Stimulated activated CD8-positive, alpha-beta memory T cell treated with anti-CD3 and anti-CD28 coated beads, Interleukin-12 subunit alpha, Interleukin-12 subunit beta, amount 100 ng/mL, for 1 hour (primary cell): ENCODE measurements around the gene WDHD1.
"Not testable (repeated sequence)": the region's sequence is repeated elsewhere in the genome, so short reads cannot be mapped to it uniquely, and the experiment has no call there.

Experiments used
- DNase-seq: peaks from one replicate; pipeline ENCODE4 v3.0.0-alpha.2; 2020; ENCODE audit warnings: low read depth

Gene WDHD1, protein sequence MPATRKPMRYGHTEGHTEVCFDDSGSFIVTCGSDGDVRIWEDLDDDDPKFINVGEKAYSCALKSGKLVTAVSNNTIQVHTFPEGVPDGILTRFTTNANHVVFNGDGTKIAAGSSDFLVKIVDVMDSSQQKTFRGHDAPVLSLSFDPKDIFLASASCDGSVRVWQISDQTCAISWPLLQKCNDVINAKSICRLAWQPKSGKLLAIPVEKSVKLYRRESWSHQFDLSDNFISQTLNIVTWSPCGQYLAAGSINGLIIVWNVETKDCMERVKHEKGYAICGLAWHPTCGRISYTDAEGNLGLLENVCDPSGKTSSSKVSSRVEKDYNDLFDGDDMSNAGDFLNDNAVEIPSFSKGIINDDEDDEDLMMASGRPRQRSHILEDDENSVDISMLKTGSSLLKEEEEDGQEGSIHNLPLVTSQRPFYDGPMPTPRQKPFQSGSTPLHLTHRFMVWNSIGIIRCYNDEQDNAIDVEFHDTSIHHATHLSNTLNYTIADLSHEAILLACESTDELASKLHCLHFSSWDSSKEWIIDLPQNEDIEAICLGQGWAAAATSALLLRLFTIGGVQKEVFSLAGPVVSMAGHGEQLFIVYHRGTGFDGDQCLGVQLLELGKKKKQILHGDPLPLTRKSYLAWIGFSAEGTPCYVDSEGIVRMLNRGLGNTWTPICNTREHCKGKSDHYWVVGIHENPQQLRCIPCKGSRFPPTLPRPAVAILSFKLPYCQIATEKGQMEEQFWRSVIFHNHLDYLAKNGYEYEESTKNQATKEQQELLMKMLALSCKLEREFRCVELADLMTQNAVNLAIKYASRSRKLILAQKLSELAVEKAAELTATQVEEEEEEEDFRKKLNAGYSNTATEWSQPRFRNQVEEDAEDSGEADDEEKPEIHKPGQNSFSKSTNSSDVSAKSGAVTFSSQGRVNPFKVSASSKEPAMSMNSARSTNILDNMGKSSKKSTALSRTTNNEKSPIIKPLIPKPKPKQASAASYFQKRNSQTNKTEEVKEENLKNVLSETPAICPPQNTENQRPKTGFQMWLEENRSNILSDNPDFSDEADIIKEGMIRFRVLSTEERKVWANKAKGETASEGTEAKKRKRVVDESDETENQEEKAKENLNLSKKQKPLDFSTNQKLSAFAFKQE

DNA sequence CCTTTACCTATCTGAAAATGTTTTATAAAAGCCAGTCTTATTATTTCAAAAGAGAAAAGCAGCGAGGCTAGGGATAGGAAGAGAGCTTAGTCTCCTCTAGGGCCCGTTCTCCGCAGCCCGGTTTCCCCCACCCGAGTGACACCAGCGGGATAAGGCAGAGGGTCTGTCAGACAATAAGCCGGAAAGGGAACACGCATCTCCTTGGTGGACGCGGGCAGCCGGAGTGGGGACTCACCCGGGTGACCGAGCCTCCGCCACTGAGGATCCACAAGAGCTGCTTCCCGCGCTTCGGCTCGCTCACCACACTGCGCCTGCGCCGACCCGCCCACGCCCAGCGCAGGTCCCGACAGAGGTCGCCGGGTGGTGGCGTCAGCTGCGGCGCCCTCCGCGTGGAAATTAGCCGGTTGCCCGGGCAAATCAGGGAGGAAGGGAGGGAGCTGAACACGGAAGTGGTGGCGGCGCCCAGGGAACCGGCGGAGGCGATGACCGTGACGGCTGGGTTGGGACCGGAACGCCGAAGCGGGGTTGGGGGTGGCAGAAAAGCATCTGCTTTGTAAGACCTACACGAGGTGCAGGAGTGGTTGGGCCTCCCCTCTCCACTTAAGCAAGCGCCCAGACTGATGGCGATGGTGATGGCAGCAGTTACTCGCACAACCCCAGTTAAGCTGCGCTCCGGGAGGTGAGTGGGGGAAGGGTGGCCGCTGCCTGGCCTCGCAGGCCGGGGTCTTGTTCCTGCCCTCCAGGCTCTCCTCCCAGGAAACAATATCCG lies at the start of gene WDHD1, which contains the start of gene SOCS4:
Gene WDHD1, minus strand, starts transcription at position 307 of the 769 bp plus-strand sequence. CDS start 312 bp downstream, outside the sequence.
Gene SOCS4, plus strand, starts transcription at position 444 of the 769 bp plus-strand sequence. CDS start 15,806 bp downstream, outside the sequence.
- peak; percentile 93 for DNase-seq

DNA sequence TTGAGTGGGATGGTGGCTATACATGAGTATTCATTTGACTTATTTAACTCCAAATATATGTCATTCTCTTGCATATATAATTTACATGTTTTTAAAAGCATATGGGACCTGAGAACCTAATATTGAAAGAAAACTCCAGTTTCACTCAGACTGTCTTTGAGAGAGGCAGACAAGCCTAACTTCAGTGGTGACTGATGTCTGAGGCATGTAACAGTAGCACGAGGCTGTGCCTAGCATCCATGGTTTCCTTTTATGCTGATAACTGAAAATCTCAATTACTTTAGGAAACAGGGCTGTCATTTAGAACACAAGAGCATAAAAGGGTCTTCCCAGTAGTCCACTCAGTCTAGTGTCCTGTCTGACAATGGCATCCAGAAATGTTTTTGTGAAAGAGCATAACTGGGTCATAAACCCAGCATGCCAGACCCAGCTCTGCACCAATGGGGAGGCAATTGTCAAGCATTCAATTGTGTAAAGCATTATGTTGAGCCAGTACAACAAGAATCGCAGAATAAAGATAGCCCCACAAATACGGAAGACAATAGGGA lies 48.8 kb upstream of the WDHD1 start:
- no peak for DNase-seq

DNA sequence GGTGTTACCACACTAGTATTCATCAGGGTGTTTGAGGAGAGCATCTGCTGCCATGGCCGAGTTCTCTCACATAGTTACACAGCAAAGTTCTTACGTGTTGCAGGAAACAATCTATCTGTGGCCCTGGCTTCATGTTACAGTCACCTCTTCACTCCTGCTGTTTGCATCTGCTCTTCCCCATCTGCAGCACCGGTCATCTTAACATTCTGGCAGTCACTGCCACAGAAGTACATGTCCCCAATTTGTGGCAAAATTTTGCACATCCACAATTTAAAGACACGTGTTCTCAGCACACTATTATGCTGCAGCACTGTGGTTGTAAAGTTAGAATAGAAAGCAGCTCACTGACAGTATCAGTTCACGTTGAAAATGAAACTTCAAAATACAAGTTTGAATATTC lies 47.8 kb upstream of the WDHD1 start:
- DNase-seq: no peak

DNA sequence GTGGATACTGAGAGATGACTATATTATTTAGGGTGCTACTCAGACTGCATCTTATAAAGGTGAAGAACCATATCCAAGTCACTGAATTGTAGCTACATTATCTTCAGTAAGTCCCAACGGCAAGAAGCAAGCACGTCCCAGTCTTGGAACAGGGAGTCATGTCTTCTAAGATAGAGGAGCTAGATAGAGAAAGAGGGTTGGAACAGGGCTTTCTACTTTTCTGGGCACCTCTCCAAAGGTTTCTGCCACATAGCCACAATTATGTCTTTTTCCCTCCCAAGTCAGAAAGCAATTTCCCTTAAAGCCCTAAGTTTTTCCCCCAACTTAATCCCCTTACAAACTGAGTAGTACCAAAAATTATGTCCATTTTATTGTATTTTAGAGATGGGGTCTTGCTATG lies 47.0 kb upstream of the WDHD1 start:
- no peak for DNase-seq

DNA sequence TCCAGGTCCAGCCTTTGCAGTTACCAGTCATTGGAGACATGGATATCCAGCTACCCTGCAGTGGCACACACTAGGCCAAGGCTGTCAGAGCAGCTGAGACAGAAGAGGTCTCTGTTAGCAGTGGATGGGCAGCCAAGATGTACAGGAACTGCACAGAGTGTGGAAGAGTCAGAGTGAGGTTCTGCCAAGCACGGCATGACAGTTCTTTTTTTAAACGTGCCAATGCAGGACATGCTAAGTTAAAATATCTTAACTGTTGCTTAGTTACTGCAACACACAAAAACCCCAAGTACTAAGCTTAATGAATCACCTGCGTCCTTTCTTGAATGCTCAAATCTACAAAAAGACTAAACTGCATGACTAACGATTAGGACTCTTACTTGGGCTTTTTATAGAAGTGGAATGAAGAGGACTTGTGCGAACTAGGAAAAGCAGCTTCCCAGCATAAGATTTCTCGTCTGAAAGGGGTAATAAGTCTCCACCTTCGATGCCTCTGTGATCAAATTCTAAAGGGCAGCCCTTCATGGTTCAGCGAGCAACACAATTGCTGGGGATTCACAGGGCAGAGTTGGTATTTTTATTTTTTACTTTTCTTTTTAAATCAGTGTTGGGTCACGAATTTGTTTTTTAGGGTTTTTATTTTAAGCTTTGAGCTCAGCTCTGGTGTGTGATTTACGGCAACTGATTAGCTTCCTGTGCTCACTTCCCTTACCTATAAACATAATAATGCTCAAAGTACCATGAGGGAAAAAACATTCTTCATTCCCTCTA lies 45.2 kb upstream of the WDHD1 start:
- no peak for DNase-seq

DNA sequence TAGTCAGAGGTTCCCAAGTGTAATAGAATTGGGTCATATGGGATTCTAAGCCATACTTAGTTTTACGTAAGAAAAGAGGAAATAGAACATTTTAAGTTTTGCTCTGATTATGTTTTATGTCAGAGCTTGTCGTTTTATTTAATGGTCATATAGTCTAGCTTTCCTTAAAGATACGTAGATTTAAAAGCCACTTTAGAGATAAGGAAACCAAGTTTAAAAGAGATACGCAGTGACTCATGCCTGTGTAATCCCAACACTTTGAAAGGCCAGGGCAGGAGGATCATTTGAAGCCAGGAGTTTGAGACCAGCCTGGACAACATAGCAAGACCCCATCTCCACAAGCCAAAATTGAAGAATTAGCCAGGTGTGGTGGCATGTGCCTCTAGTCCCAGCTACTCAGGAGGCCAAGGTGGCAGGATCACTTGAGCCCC lies 44.1 kb upstream of the WDHD1 start:
- DNase-seq: no peak

DNA sequence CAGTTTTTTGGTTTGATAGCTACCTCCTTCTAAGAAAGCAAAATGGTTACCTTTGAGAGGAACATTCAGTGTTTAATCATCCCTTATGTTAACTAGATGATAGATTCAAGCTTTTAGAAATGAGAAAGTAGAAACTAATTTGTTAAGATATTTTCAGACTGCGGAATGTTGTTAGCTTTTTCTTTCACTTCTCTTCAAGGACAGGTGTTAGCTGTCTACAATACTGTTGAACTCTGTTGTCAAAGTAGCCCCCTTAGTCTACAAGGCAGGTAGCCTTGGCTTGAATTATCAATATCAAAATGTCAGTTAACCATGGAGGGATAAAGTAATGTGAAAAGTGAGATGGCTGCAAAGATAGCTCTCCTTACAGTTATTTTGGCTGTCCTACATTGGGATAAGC lies 39.3 kb upstream of the WDHD1 start:
- DNase-seq: no peak

DNA sequence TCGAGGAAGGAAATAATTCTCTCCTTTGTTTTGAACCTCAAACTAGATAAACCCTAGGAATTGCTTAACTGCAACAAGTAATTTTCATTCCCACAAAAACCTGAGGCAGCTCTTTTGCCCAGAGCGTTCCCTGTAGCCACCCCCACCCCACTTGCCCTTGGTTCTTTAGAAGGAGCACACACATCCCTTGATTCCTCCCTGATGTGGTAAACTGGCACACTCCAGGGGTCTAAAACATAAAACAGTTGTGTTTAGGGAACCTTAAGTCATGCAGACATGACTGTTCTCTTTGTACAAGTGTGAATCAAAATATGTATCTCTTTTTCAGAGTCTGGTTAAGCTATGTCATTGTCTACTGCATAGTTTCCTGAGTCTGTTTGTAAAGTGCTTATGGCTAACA lies 38.5 kb upstream of the WDHD1 start:
- no peak for DNase-seq

DNA sequence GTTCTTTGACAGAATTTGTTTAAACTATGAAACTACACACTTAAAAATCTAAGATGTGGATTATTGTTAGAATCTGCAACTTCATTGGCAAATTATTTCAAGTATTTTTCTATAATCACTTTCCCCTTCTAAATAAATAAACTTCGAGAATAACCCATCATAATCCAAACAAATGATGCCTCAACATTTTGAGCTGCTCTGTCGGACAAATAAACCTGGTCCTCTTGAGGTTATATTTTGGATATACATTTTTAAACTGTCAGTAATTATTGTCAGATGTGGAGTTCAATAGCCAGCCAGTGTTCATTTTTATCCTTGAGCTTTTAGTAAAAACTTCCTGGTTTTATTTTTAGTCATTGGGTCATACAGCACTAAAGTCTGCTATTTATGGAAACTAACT lies 38.0 kb upstream of the WDHD1 start:
- DNase-seq: not testable (repeated sequence)

DNA sequence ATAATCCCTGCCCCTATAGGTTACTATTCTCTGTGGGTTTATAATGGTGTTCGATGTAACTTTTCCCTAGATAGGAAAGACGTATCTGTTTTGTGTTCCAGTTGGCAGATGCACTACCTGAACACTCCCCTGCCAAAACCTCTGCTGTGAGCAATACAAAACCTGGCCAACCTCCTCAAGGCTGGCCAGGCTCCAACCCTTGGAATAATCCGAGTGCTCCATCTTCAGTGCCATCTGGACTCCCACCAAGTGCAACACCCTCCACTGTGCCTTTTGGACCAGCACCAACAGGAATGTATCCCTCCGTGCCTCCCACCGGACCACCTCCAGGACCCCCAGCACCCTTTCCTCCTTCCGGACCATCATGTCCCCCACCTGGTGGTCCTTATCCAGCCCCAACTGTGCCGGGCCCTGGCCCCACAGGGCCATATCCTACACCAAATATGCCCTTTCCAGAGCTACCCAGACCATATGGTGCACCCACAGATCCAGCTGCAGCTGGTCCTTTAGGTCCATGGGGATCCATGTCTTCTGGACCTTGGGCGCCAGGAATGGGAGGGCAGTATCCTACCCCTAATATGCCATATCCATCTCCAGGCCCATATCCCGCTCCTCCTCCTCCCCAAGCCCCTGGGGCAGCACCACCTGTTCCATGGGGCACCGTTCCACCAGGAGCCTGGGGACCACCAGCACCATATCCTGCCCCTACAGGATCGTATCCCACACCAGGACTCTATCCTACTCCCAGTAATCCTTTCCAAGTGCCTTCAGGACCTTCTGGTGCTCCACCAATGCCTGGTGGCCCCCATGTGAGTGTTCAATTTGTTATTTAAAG lies 35.8 kb upstream of the WDHD1 start:
- DNase-seq: no peak

DNA sequence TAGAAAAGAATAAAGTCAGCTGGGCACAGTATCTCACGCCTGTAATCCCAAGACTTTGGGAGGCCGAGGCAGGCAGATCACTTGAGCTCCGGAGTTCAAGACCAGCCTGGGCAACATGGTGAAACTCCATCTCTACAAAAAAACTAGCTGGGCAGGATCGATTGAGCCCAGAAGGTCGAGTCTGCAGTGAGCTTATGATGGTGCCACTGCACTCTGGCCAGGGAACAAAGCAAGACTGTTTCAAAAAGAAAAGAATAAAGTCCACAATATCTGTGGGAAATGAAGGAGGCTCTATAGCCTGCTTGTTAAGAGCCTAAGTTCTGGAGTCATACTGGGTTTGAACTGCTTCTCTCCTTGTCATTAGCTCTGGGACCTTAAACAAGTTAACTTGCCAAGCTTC lies 32.4 kb upstream of the WDHD1 start:
- DNase-seq: no peak

DNA sequence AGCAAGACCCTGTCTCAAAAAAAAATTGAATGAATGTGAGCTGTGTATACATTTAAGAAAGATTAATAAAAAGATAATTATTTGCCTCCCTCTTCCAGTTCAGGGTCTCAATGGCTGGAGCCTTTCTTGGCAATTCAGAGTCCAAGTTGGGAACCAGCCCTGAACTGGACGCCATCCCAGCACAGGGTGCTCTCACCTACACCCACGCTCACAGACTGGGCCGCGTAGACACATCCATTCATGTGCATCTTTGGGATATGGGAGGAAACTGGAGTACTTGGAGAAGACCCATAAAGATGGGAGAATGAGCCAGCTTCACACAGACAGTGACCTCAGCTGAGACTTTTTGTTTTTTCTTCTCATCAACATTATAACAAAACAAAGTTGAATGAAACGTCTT lies 31.0 kb upstream of the WDHD1 start:
- DNase-seq: no peak

DNA sequence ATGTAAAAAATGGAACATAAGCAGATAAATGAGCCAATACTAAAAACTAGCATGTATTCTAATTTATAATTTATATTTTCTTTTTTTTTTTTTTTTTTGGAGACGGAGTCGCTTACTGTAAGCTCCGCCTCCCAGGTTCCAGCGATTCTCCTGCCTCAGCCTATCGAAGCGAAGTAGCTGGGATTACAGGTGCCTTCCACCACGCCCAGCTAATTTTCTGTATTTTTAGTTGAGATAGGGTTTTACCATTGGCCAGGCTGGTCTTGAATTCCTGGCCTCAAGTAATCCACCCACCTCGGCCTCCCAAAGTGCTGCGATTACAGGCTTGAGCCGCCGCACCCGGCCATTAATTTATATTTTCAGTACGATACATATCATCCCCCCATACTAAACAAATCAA lies 27.2 kb upstream of the WDHD1 start:
- DNase-seq: no peak

DNA sequence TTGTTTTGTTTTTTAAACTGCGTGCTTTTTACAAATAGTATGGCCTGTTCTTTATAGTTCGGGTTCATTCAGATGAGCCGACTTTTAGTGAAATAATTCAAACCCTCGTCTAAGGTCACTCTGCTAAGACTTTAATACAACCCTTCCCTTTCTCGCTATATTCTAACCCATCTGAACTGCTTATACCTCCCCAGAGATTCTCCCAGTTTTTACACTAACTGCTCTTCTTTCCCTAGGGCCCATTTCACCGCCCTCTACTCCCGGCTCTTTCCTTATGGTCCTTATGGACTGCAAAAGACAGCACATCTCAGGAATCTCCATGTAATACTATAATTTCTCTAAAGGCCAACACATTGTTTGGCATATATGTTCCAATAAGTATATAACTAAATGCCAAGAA lies 26.6 kb upstream of the WDHD1 start:
- no peak for DNase-seq

DNA sequence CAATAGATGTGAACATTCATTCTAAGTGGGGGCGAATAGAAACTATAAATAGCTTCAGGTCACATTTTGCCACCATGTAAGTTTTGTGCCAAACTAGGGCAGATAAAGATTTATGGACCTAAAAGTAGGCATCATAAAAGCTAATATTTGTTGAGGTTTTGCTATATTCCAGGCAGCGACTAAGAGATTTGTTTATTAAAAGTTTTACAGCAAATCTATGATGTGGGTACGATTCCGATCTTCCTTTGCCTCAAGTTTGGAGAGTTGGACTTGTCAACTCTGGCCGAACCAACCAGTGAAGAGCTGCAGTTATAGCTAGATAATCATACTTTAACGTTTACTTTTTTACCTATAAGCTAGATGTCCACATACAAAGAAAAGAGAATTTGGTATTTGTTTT lies 26.1 kb upstream of the WDHD1 start:
- no peak for DNase-seq

DNA sequence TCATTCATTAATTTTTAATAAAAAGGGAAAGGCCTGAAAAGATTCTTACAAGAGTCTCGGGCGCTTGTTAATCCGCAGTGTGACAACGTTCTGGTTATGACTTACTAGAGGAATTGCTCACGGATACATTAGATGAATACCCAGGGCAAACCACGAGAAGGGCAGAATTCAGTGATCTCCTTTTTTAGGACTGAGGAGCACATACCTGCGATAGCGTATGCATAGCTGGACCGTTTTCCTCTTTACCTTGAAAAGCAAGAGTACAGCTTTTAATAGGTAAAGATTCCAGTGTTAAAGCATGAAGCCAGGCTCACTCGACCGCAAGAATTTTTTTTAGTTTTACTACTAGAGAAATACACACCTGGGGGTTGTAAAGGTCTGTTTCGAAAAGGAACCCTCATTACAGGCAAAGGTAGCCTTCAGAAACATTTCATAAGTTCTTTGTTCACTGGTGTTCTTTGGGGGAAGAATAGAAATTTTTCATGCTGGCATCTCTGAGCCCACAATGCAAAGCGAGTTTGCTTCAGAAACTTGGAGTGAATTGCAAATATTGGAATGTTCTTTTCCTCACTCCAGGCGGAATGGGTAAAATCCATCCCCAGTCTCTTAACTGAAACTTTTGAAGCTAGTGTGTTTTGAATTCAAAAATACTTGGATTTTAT lies 25.5 kb upstream of the WDHD1 start:
- no peak for DNase-seq

DNA sequence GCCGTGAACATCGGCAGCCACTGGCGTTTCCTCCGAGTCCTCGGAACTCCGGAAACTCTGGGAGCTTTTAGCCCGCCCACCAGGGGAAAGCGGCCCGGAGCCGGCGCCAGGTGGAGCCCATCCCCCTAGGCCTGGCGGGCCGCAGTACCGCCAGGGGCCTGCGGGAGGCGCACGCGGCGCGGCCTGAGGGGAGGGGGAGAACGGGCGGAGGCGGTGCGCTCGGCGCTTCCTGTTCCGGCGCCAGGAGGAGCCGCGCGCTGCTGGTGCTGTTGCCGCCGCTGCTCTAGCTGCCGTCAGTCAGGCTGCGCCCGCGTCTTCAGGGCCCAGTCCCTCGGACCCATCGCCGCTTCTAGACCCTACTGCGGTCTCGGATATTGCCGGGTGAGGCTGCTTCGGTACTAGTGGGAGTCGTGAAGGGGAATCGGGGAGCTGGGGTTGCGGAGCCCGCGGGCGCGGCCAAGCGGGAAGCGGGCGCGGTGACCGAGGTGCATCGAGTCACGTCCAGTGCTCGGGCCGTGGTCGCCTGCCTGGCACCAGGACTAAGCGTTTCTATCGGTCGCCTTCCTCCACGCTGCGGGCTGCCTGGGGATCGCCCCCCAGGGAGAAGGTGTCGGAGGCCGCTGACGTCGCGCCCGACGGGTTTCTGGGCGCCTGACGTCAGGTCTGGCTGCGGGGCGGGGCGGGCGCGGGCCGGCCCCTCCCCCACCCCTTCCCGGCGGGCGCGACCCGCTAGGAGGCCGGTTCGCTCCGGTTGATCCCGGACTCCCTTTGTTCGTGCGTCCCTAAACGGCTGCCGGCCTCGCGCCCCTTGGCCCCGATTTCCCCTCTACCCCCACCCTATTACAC lies 24.7 kb upstream of the WDHD1 start, which contains the start of gene MAPK1IP1L:
Gene MAPK1IP1L, plus strand, starts transcription at position 225 of the 846 bp plus-strand sequence. CDS start 10,037 bp downstream, outside the sequence.
- DNase-seq: peak; percentile 76

DNA sequence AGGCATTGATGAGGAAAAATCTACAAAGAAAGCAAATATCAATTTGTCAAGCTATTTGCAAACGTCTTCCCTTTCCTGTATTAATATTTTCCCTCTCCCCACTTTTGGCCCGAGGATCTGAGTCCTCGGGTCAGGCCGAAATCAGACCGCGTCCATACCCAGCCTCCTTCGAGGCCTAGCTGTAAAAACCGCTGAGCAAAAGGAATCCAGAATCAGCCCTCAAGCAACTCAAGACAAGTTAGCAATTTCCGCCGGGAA lies 24.2 kb upstream of the WDHD1 start:
- no peak for DNase-seq
